IMR-90 (cell line): ENCODE measurements around the gene OR6T1. TPM values are rescaled to one million over a fixed set of nuclear protein-coding genes. Genes with fewer than 3 reads are reported as not detected.

ENCODE experiments used
- ATAC-seq: fragments of 200-7000 bp; cut with Tn5 transposase; 2 replicates; pipeline ENCODE4 v1.9.1; 2020; ENCODE audit warnings: low read depth, mild to moderate bottlenecking, moderate library complexity
- BruUV-seq: library from RNA; stranded (reverse); fragments of 400-500 nt; replicated peaks from 2 replicates; lab custom pipeline; 2021; lab: Mats Ljungman, UMichigan
- CTCF ChIA-PET: fragments of 300-600 bp; formaldehyde crosslinking; extraction: SDS; loops from one replicate; lab custom pipeline; 2021; ENCODE audit warnings: antibody characterized with exemption; lab: Yijun Ruan, JAX
- POLR2A ChIA-PET: fragments of 300-600 bp; sonication (Branson Sonifier 250); formaldehyde crosslinking; loops from one replicate; lab custom pipeline; 2022; ENCODE audit warnings: antibody characterized with exemption; ENCODE audit not compliant: unreplicated experiment; lab: Charles Lee
- DNase-seq: peaks from one replicate; pipeline ENCODE4 v3.0.0; 2013
- H2AFZ ChIP-seq: replicated peaks from 2 replicates; pipeline ENCODE3; 2013; ENCODE audit warnings: low read length, mild to moderate bottlenecking; ENCODE audit not compliant: poor library complexity
- H2AK5ac ChIP-seq: 2 replicates; pipeline ENCODE4 v1.6.1; 2013; ENCODE audit warnings: low read depth, low read length, inconsistent platforms
- H2AK9ac ChIP-seq: replicated peaks from 2 replicates; pipeline ENCODE3; 2013; ENCODE audit warnings: mild to moderate bottlenecking, low read depth, low read length, moderate library complexity; ENCODE audit not compliant: poor library complexity
- H2BK120ac ChIP-seq: 2 replicates; pipeline ENCODE4 v1.6.1; 2013; ENCODE audit warnings: low read depth, low read length, inconsistent platforms
- H2BK15ac ChIP-seq: 3 replicates; pipeline ENCODE4 v1.6.1; 2013; ENCODE audit warnings: low read depth, low read length, inconsistent platforms
- H2BK20ac ChIP-seq: 2 replicates; pipeline ENCODE4 v1.6.1; 2013; ENCODE audit warnings: low read depth, mild to moderate bottlenecking, inconsistent platforms, low read length, moderate library complexity
- H2BK5ac ChIP-seq: 2 replicates; pipeline ENCODE4 v1.6.1; 2013; ENCODE audit warnings: mild to moderate bottlenecking, low read depth, low read length, inconsistent platforms; ENCODE audit not compliant: poor library complexity, severe bottlenecking
- H3K14ac ChIP-seq: replicated peaks from 2 replicates; pipeline ENCODE4 v1.6.1; 2013; ENCODE audit warnings: low read depth, low read length, inconsistent platforms
- H3K18ac ChIP-seq: 2 replicates; pipeline ENCODE4 v1.6.1; 2013; ENCODE audit warnings: low read depth, low read length, control low read depth
- H3K23ac ChIP-seq: 2 replicates; pipeline ENCODE4 v1.6.1; 2013; ENCODE audit warnings: low read depth, low read length, inconsistent platforms
- H3K27ac ChIP-seq: 2 replicates; pipeline ENCODE4 v1.5.1; 2013; ENCODE audit warnings: mild to moderate bottlenecking, control low read depth, low read length; ENCODE audit not compliant: insufficient read depth
- H3K27me3 ChIP-seq: 2 replicates; pipeline ENCODE4 v1.6.1; 2013; ENCODE audit warnings: low read length; ENCODE audit not compliant: control insufficient read depth, insufficient read depth
- H3K36me3 ChIP-seq: 2 replicates; pipeline ENCODE4 v1.6.1; 2013; ENCODE audit warnings: low read length, mixed read lengths; ENCODE audit not compliant: control insufficient read depth, insufficient read depth
- H3K4ac ChIP-seq: 2 replicates; pipeline ENCODE4 v1.6.1; 2013; ENCODE audit warnings: low read depth, low read length, inconsistent platforms
- H3K4me1 ChIP-seq: 2 replicates; pipeline ENCODE4 v1.6.1; 2013; ENCODE audit warnings: low read length, mixed read lengths; ENCODE audit not compliant: control insufficient read depth, insufficient read depth
- H3K4me2 ChIP-seq: 2 replicates; pipeline ENCODE4 v1.6.1; 2013; ENCODE audit warnings: low read depth, mild to moderate bottlenecking, control low read depth, low read length, moderate library complexity
- H3K4me3 ChIP-seq: 2 replicates; pipeline ENCODE4 v1.5.1; 2013; ENCODE audit warnings: low read depth, mild to moderate bottlenecking, control low read depth, low read length, moderate library complexity; ENCODE audit not compliant: insufficient read depth
- H3K56ac ChIP-seq: 2 replicates; pipeline ENCODE4 v1.6.1; 2013; ENCODE audit warnings: low read length, inconsistent platforms; ENCODE audit not compliant: insufficient read depth; ENCODE audit errors: extremely low read depth
- H3K79me1 ChIP-seq, 2 experiments: 2 replicates each; pipeline ENCODE4 v1.6.1; 2013; ENCODE audit warnings: low read length in 2 of 2, inconsistent platforms in 1 of 2, low read depth in 1 of 2
- H3K9ac ChIP-seq: 2 replicates; pipeline ENCODE4 v1.6.1; 2013; ENCODE audit warnings: low read depth, low read length, control low read depth
- H3K9me1 ChIP-seq: 2 replicates; pipeline ENCODE4 v1.6.1; 2013; ENCODE audit warnings: low read length, inconsistent platforms; ENCODE audit not compliant: insufficient read depth
- H3K9me3 ChIP-seq: 2 replicates; pipeline ENCODE4 v1.6.1; 2013; ENCODE audit warnings: low read length; ENCODE audit not compliant: control insufficient read depth, insufficient read depth
- H4K20me1 ChIP-seq: 2 replicates; pipeline ENCODE4 v1.6.1; 2013; ENCODE audit warnings: low read length, inconsistent platforms; ENCODE audit not compliant: insufficient read depth
- H4K5ac ChIP-seq: 2 replicates; pipeline ENCODE4 v1.6.1; 2013; ENCODE audit warnings: mild to moderate bottlenecking, low read depth, low read length, control low read depth
- H4K8ac ChIP-seq, 2 experiments: 2 replicates each; pipeline ENCODE4 v1.6.1; 2013; ENCODE audit warnings: low read depth in 2 of 2, low read length in 2 of 2, control low read depth in 1 of 2, inconsistent platforms in 1 of 2
- H4K91ac ChIP-seq: 2 replicates; pipeline ENCODE4 v1.6.1; 2013; ENCODE audit warnings: low read depth, low read length, inconsistent platforms; ENCODE audit not compliant: insufficient read depth
- BHLHE40 ChIP-seq: fragments of 150-350 bp; IDR thresholded peaks from 2 replicates; pipeline ENCODE4 v1.6.1; 2016; ENCODE audit warnings: mild to moderate bottlenecking, low read depth, low read length
- CEBPB ChIP-seq: IDR thresholded peaks from 2 replicates; pipeline ENCODE4 v1.6.1; 2012; ENCODE audit warnings: low read depth, low read length, improper control_type of control experiment
- CHD1 ChIP-seq: IDR thresholded peaks from 2 replicates; pipeline ENCODE4 v1.6.1; 2012; ENCODE audit warnings: low read depth, low read length, improper control_type of control experiment
- CTCF ChIP-seq: conservative IDR thresholded peaks from 2 replicates; pipeline ENCODE4 v1.5.1; 2012; ENCODE audit warnings: mild to moderate bottlenecking, low read depth, low read length, improper control_type of control experiment
- ELK1 ChIP-seq: fragments of 150-350 bp; IDR thresholded peaks from 2 replicates; pipeline ENCODE4 v1.6.1; 2016; ENCODE audit warnings: low read depth, mild to moderate bottlenecking, low read length, moderate library complexity, borderline replicate concordance
- FOS ChIP-seq: fragments of 150-350 bp; IDR thresholded peaks from 2 replicates; pipeline ENCODE4 v1.6.1; 2016; ENCODE audit warnings: low read depth, low read length
- MAFK ChIP-seq: IDR thresholded peaks from 2 replicates; pipeline ENCODE4 v1.6.1; 2012; ENCODE audit warnings: low read depth, low read length, improper control_type of control experiment
- MAZ ChIP-seq: IDR thresholded peaks from 2 replicates; pipeline ENCODE4 v1.6.1; 2012; ENCODE audit warnings: low read depth, mild to moderate bottlenecking, low read length, improper control_type of control experiment, moderate library complexity, borderline replicate concordance
- MXI1 ChIP-seq: IDR thresholded peaks from 2 replicates; pipeline ENCODE4 v1.6.1; 2012; ENCODE audit warnings: low read depth, mild to moderate bottlenecking, low read length, moderate library complexity, borderline replicate concordance
- NFE2L2 ChIP-seq: fragments of 150-350 bp; IDR thresholded peaks from 2 replicates; pipeline ENCODE4 v1.6.1; 2016; ENCODE audit warnings: low read depth, mild to moderate bottlenecking, low read length
- POLR2A ChIP-seq: IDR thresholded peaks from 2 replicates; pipeline ENCODE4 v1.6.1; 2012; ENCODE audit warnings: mild to moderate bottlenecking, low read depth, low read length
- RAD21 ChIP-seq: IDR thresholded peaks from 2 replicates; pipeline ENCODE4 v1.6.1; 2012; ENCODE audit warnings: low read length, improper control_type of control experiment
- RFX5 ChIP-seq: IDR thresholded peaks from 2 replicates; pipeline ENCODE4 v1.8.0; 2012; ENCODE audit warnings: low read depth, mild to moderate bottlenecking, low read length, moderate library complexity
- SMC3 ChIP-seq: fragments of 150-350 bp; IDR thresholded peaks from 2 replicates; pipeline ENCODE4 v1.6.1; 2016; ENCODE audit warnings: low read depth, mild to moderate bottlenecking, antibody characterized with exemption, low read length, moderate library complexity
- USF2 ChIP-seq: fragments of 150-350 bp; IDR thresholded peaks from 2 replicates; pipeline ENCODE4 v1.6.1; 2017; ENCODE audit warnings: mild to moderate bottlenecking, antibody characterized with exemption, low read length, low read depth
- WGBS, 2 experiments: methylation state at CpG; one replicate each; pipeline versions ENCODE4 v1.1.5 to v1.1.7; 2013; ENCODE audit warnings: missing lambda C conversion rate in 2 of 2; ENCODE audit not compliant: insufficient read length in 1 of 2; ENCODE audit errors: extremely low coverage in 2 of 2; 5-methylcytosine and 5-hydroxymethylcytosine counted together
- dilution Hi-C: fragments of 300-500 bp; cut with HindIII; formaldehyde crosslinking; loops from one replicate; pipeline ENCODE4 v1.14.3; 2018; ENCODE audit warnings: low sequenced_read_pairs; ENCODE audit not compliant: unreplicated experiment
- in situ Hi-C: fragments of 300-500 bp; cut with MboI; formaldehyde crosslinking; loops from 3 replicates; pipeline ENCODE4 v1.14.3; 2019; ENCODE audit warnings: low sequenced_read_pairs, inconsistent platforms, mixed read lengths
- intact Hi-C: fragments of 100-400 bp; cut with micrococcal nuclease; formaldehyde crosslinking; loops from 2 replicates; pipeline ENCODE4 v1.10.0; 2022
- polyA plus RNA-seq, 3 experiments: library from polyadenylated mRNA; depleted of rRNA; stranded (reverse); fragments of >200 nt; gene quantifications; 2 replicates each; pipeline ENCODE4 v1.2.3, GENCODE V29; 2012; ENCODE audit warnings: low replicate concordance in 1 of 3
- total RNA-seq: library from RNA; depleted of rRNA; stranded (reverse); fragments of >200 nt; gene quantifications from 2 replicates; pipeline ENCODE4 v1.2.3, GENCODE V29; 2012

The OR6T1 gene
- total and polyA plus RNA-seq, 2 of the 4 experiments (the other 2 are of a cell fraction) = not detected

GRCh38 chr11:123973816-123974215, 30.2 kb upstream of the OR6T1 start:
- no peak overlapping the region for H2AK5ac ChIP-seq
- H3K9ac ChIP-seq = no peak overlapping the region
- H3K79me1 ChIP-seq = no peaks in the 10 kb centered on the region
- ChIA-PET POLR2A (no interaction called here), CTCF (interaction anchor here (0.5 kb wide), 1 partner anchor 444 kb away, joined by 3 read pairs; no protein-coding TSS in a partner anchor)
- ATAC-seq = no peak
- H2AFZ ChIP-seq = no peak overlapping the region
- no TSS peak for BruUV-seq
- H2AK9ac ChIP-seq = no peak overlapping the region
- peak; percentile 4 for DNase-seq
- TF ChIP-seq MAFK (no peak), SMC3 (no peak), FOS (no peak), USF2 (no peak), RAD21 (no peak), CHD1 (no peak), CEBPB (no peak), CTCF (no peak), POLR2A (no peak), MAZ (no peak), NFE2L2 (no peak), RFX5 (no peak), MXI1 (no peak), ELK1 (no peak), BHLHE40 (no peak)
- dilution Hi-C loops = no loop called here
- no CpG with 5 or more reads among the region's 1 CpG for WGBS, 2 experiments
- H3K36me3 ChIP-seq = no peaks in the 10 kb centered on the region
- no peak overlapping the region for H2BK20ac ChIP-seq
- H3K4ac ChIP-seq = no peak overlapping the region
- no peak overlapping the region for H3K18ac ChIP-seq
- peaks cover 9% of the 10 kb centered on the region; the same call in 1 of the 2 replicates for H3K9me3 ChIP-seq
- H3K27ac ChIP-seq = no peak overlapping the region
- no peaks in the 10 kb centered on the region for H3K27me3 ChIP-seq
- H3K56ac ChIP-seq = no peak overlapping the region
- H2BK5ac ChIP-seq = no peak overlapping the region
- no peak overlapping the region for H3K4me2 ChIP-seq
- H2BK120ac ChIP-seq = no peak overlapping the region
- H3K4me3 ChIP-seq = no peak overlapping the region
- intact Hi-C loops = no loop called here
- in situ Hi-C loops = no loop called here
- no peak overlapping the region for H3K23ac ChIP-seq
- no peak overlapping the region for H4K91ac ChIP-seq
- H3K14ac ChIP-seq = no peak overlapping the region
- H2BK15ac ChIP-seq = no peak overlapping the region
- H3K4me1 ChIP-seq = no peaks in the 10 kb centered on the region
- H4K20me1 ChIP-seq = no peaks in the 10 kb centered on the region
- no peak overlapping the region for H4K5ac ChIP-seq
- H3K9me1 ChIP-seq = no peaks in the 10 kb centered on the region
- H4K8ac ChIP-seq = no peak overlapping the region
